Measurements from ENCODE around the gene ALK. TPM values are rescaled to one million over a fixed set of nuclear protein-coding genes. Genes with fewer than 3 reads are reported as not detected.
A peak's percentile ranks its signal among the peaks of the same experiment; 100 is the strongest.

The ALK gene
- total RNA-seq, 4 donors from 2014 or later, result 0.06 to 4.1 TPM; not detected in 2

GRCh38 chr2:29281916-29282247 lies 639.5 kb downstream of the ALK start:
- no peak overlapping the region for H3K27ac ChIP-seq
- no peaks in the 10 kb centered on the region for H3K36me3 ChIP-seq
- no peaks in the 10 kb centered on the region for H3K9me3 ChIP-seq
- H3K4me3 ChIP-seq, result no peak overlapping the region
- no peaks in the 10 kb centered on the region for H3K4me1 ChIP-seq
- no peaks in the 10 kb centered on the region for H3K27me3 ChIP-seq
- intact Hi-C loops (cut with DNase I; ENCODE audit: low total_unique reads), result no loop called here
- no peak for TF ChIP-seq CTCF (IDR thresholded peaks at IDR 0.05)
- TF ChIP-seq POLR2A (IDR thresholded peaks at IDR 0.05), result no peak
- no peak for DNase-seq

- TF ChIP-seq POLR2A (IDR thresholded peaks at IDR 0.05) (no peak), CTCF (IDR thresholded peaks at IDR 0.05) (no peak)
- Histone ChIP-seq H3K9me3 (no peaks in the 10 kb centered on the region), H3K4me3 (no peak overlapping the region), H3K4me1 (no peaks in the 10 kb centered on the region), H3K27me3 (no peaks in the 10 kb centered on the region), H3K36me3 (no peaks in the 10 kb centered on the region), H3K27ac (no peak overlapping the region)
- intact Hi-C loops (cut with DNase I; ENCODE audit: low total_unique reads), result no loop called here
- peak; percentile 18 to 37 for DNase-seq
These were observed 640.1 kb downstream of the ALK start for GRCh38 chr2:29281086-29281915.

GRCh38 chr2:29278966-29279365 lies 642.4 kb downstream of the ALK start:
- intact Hi-C loops (cut with DNase I; ENCODE audit: low total_unique reads), result no loop called here
- no peaks in the 10 kb centered on the region for H3K36me3 ChIP-seq
- no peak overlapping the region for H3K4me3 ChIP-seq
- TF ChIP-seq CTCF (IDR thresholded peaks at IDR 0.05) (no peak), POLR2A (IDR thresholded peaks at IDR 0.05) (no peak)
- no peak for DNase-seq
- no peak overlapping the region for H3K27ac ChIP-seq
- no peaks in the 10 kb centered on the region for H3K4me1 ChIP-seq
- H3K9me3 ChIP-seq, result no peaks in the 10 kb centered on the region
- H3K27me3 ChIP-seq, result no peaks in the 10 kb centered on the region

- H3K9me3 ChIP-seq, result no peaks in the 10 kb centered on the region
These were observed 645.2 kb downstream of the ALK start for GRCh38 chr2:29276151-29276550.

More at GRCh38 chr2:29276151-29276550, 645.2 kb downstream of the ALK start:
- H3K4me3 ChIP-seq, result no peak overlapping the region
- H3K27me3 ChIP-seq, result no peaks in the 10 kb centered on the region
- H3K27ac ChIP-seq, result no peak overlapping the region
- TF ChIP-seq POLR2A (IDR thresholded peaks at IDR 0.05) (no peak), CTCF (IDR thresholded peaks at IDR 0.05) (no peak)
- H3K4me1 ChIP-seq, result no peaks in the 10 kb centered on the region
- no peak for DNase-seq
- no peaks in the 10 kb centered on the region for H3K36me3 ChIP-seq
- intact Hi-C loops (cut with DNase I; ENCODE audit: low total_unique reads), result no loop called here
